ENCODE results near the gene ITGAD.

The ITGAD gene

DNA sequence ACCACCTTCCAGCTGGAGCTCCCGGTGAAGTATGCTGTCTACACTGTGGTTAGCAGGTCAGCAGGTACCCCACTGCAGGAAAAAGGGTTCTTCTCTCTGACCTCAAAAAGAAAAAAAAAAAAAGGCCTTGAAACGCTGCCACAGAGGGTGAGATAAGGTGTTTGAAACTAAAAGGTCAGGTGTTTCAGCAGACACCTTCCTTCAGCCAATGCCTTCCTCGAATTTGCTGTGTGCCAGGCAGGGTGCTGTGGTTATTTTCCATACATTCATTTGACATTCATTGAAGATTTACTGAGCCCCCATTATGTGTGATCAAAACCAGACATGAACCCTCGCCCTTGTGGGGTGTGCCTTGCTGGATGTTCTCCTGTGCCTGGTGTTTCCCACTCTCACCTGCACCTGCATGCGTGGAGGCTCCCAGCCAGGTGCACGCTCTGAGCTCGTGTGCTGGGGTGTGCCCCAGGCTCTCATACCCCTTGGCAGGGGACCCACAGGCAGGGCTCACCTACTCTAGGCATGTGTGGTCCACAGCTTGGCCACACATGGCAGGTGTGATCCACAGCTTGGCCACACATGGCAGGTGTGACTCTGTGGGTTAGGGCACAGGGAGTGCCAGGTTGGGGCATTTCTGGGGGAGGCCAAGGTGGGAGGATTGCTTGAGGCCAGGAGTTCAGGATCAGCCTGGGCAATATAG is 15.8 kb upstream of the ITGAD start:
- WGBS (ENCODE audit: extremely low coverage, insufficient coverage, insufficient read length): no CpG with 5 or more reads among the region's 7 CpGs

GRCh38 chr16:31380201-31380600 is 12.9 kb upstream of the ITGAD start:
- Histone ChIP-seq H3K23ac (ENCODE audit: low read length) (no peak overlapping the region), H3K18ac (ENCODE audit: low read length) (no peak overlapping the region), H3K4me2 (ENCODE audit: low read length) (no peak overlapping the region), H3K4ac (ENCODE audit: low read depth, low read length) (no peak overlapping the region), H2BK5ac (ENCODE audit: low read depth, low read length, poor library complexity) (no peak overlapping the region), H4K12ac (ENCODE audit: low read depth, low read length) (no peak overlapping the region), H3K4me1 (ENCODE audit: control insufficient read depth in 1 of 2, insufficient read depth in 2 of 2, low read length in 2 of 2) (no peaks in the 10 kb centered on the region), H3K79me2 (ENCODE audit: control insufficient read depth, insufficient read depth, low read length, poor library complexity) (no peaks in the 10 kb centered on the region), H3K14ac (ENCODE audit: low read length) (no peak overlapping the region), H3K27me3 (ENCODE audit: insufficient read depth, low read length) (no peaks in the 10 kb centered on the region), H3K9ac (ENCODE audit: low read length) (no peak overlapping the region), H3K36me3 (ENCODE audit: control insufficient read depth in 1 of 2, insufficient read depth in 2 of 2, low read length in 2 of 2) (no peaks in the 10 kb centered on the region), H2AK5ac (ENCODE audit: low read length) (no peak overlapping the region), H2BK12ac (ENCODE audit: low read length) (no peak overlapping the region), H3K79me1 (ENCODE audit: low read length) (no peaks in the 10 kb centered on the region), H3K4me3 (ENCODE audit: low read depth, low read length) (no peak overlapping the region), H3K9me3 (ENCODE audit: insufficient read depth, low read depth, low read length) (peaks cover 7% of the 10 kb centered on the region), H2AFZ (ENCODE audit: insufficient read depth, low read length, poor library complexity) (no peak overlapping the region), H4K8ac (ENCODE audit: low read depth, low read length) (no peak overlapping the region), H4K91ac (ENCODE audit: low read depth, low read length) (no peak overlapping the region), H2BK120ac (ENCODE audit: insufficient read depth, low read length, poor library complexity) (no peak overlapping the region), H3K27ac (ENCODE audit: low read depth, low read length) (no peak overlapping the region)
- no peak for DNase-seq
- no CpG with 5 or more reads among the region's 12 CpGs for WGBS (ENCODE audit: extremely low coverage, insufficient coverage, insufficient read length)

More for the DNA sequence above, 15.8 kb upstream of the ITGAD start:
- H2AK5ac ChIP-seq (ENCODE audit: low read length): no peak overlapping the region
- H4K12ac ChIP-seq (ENCODE audit: low read depth, low read length): no peak overlapping the region
- H3K4me3 ChIP-seq (ENCODE audit: low read depth, low read length): no peak overlapping the region
- H3K9me3 ChIP-seq (ENCODE audit: insufficient read depth, low read depth, low read length): peaks cover 8% of the 10 kb centered on the region
- H3K79me1 ChIP-seq (ENCODE audit: low read length): no peaks in the 10 kb centered on the region
- no peak overlapping the region for H3K14ac ChIP-seq (ENCODE audit: low read length)
- H3K4me2 ChIP-seq (ENCODE audit: low read length): no peak overlapping the region
- no peaks in the 10 kb centered on the region for H3K79me2 ChIP-seq (ENCODE audit: control insufficient read depth, insufficient read depth, low read length, poor library complexity)
- H3K4me1 ChIP-seq (ENCODE audit: control insufficient read depth in 1 of 2, insufficient read depth in 2 of 2, low read length in 2 of 2): no peaks in the 10 kb centered on the region
- no peak overlapping the region for H2AFZ ChIP-seq (ENCODE audit: insufficient read depth, low read length, poor library complexity)
- DNase-seq: no peak
- no peak overlapping the region for H3K9ac ChIP-seq (ENCODE audit: low read length)
- H2BK5ac ChIP-seq (ENCODE audit: low read depth, low read length, poor library complexity): no peak overlapping the region
- no peak overlapping the region for H2BK12ac ChIP-seq (ENCODE audit: low read length)
- H3K18ac ChIP-seq (ENCODE audit: low read length): no peak overlapping the region
- no peak overlapping the region for H3K4ac ChIP-seq (ENCODE audit: low read depth, low read length)
- no peak overlapping the region for H3K27ac ChIP-seq (ENCODE audit: low read depth, low read length)
- H4K8ac ChIP-seq (ENCODE audit: low read depth, low read length): no peak overlapping the region
- no peak overlapping the region for H4K91ac ChIP-seq (ENCODE audit: low read depth, low read length)
- H3K23ac ChIP-seq (ENCODE audit: low read length): no peak overlapping the region
- H3K36me3 ChIP-seq (ENCODE audit: control insufficient read depth in 1 of 2, insufficient read depth in 2 of 2, low read length in 2 of 2): no peaks in the 10 kb centered on the region
- no peaks in the 10 kb centered on the region for H3K27me3 ChIP-seq (ENCODE audit: insufficient read depth, low read length)
- H2BK120ac ChIP-seq (ENCODE audit: insufficient read depth, low read length, poor library complexity): no peak overlapping the region

- Histone ChIP-seq H2BK5ac (ENCODE audit: low read depth, low read length, poor library complexity) (no peak overlapping the region), H3K79me2 (ENCODE audit: control insufficient read depth, insufficient read depth, low read length, poor library complexity) (no peaks in the 10 kb centered on the region), H3K4me1 (ENCODE audit: control insufficient read depth in 1 of 2, insufficient read depth in 2 of 2, low read length in 2 of 2) (no peaks in the 10 kb centered on the region), H3K4ac (ENCODE audit: low read depth, low read length) (no peak overlapping the region), H4K12ac (ENCODE audit: low read depth, low read length) (no peak overlapping the region), H3K27me3 (ENCODE audit: insufficient read depth, low read length) (no peaks in the 10 kb centered on the region), H3K4me3 (ENCODE audit: low read depth, low read length) (no peak overlapping the region), H3K14ac (ENCODE audit: low read length) (no peak overlapping the region), H3K79me1 (ENCODE audit: low read length) (no peaks in the 10 kb centered on the region), H3K36me3 (ENCODE audit: control insufficient read depth in 1 of 2, insufficient read depth in 2 of 2, low read length in 2 of 2) (no peaks in the 10 kb centered on the region), H3K4me2 (ENCODE audit: low read length) (no peak overlapping the region), H2AK5ac (ENCODE audit: low read length) (no peak overlapping the region), H3K9me3 (ENCODE audit: insufficient read depth, low read depth, low read length) (peaks cover 6% of the 10 kb centered on the region), H2BK12ac (ENCODE audit: low read length) (no peak overlapping the region), H2AFZ (ENCODE audit: insufficient read depth, low read length, poor library complexity) (no peak overlapping the region), H2BK120ac (ENCODE audit: insufficient read depth, low read length, poor library complexity) (no peak overlapping the region), H4K91ac (ENCODE audit: low read depth, low read length) (no peak overlapping the region), H3K27ac (ENCODE audit: low read depth, low read length) (no peak overlapping the region), H3K9ac (ENCODE audit: low read length) (no peak overlapping the region), H3K23ac (ENCODE audit: low read length) (no peak overlapping the region), H4K8ac (ENCODE audit: low read depth, low read length) (no peak overlapping the region), H3K18ac (ENCODE audit: low read length) (no peak overlapping the region)
- no CpG with 5 or more reads among the region's 14 CpGs for WGBS (ENCODE audit: extremely low coverage, insufficient coverage, insufficient read length)
- DNase-seq: peak; percentile 62 to 80
Measured at GRCh38 chr16:31382485-31383161, 10.5 kb upstream of the ITGAD start.

DNA sequence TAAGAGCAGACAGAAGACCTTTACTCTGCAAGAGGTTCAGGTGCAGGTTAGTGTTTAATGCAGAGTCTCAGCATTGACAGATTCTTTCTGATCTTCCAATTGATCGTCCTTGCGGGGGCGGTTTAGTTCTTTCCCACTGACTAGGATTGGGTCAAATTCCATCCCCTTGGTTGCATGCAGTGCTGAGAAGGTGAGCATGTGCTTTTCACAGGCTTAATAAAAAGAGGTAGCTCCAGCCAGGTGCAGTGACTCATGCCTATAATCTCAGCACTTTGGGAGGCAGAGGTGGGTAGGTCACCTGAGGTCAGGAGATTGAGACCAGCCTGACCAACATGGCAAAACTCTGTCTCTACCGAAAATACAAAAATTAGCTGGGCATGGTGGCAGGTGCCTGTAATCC is 7.5 kb upstream of the ITGAD start:
- H3K27me3 ChIP-seq (ENCODE audit: insufficient read depth, low read length): no peaks in the 10 kb centered on the region
- H3K18ac ChIP-seq (ENCODE audit: low read length): no peak overlapping the region
- H2AFZ ChIP-seq (ENCODE audit: insufficient read depth, low read length, poor library complexity): no peak overlapping the region
- no peak overlapping the region for H2BK5ac ChIP-seq (ENCODE audit: low read depth, low read length, poor library complexity)
- no peak overlapping the region for H3K4me3 ChIP-seq (ENCODE audit: low read depth, low read length)
- peak; percentile 60 to 64 for DNase-seq
- H4K91ac ChIP-seq (ENCODE audit: low read depth, low read length): no peak overlapping the region
- peaks cover 3% of the 10 kb centered on the region for H3K9me3 ChIP-seq (ENCODE audit: insufficient read depth, low read depth, low read length)
- no peaks in the 10 kb centered on the region for H3K4me1 ChIP-seq (ENCODE audit: control insufficient read depth in 1 of 2, insufficient read depth in 2 of 2, low read length in 2 of 2)
- no peak overlapping the region for H3K23ac ChIP-seq (ENCODE audit: low read length)
- H2AK5ac ChIP-seq (ENCODE audit: low read length): no peak overlapping the region
- H3K9ac ChIP-seq (ENCODE audit: low read length): no peak overlapping the region
- H3K14ac ChIP-seq (ENCODE audit: low read length): no peak overlapping the region
- no peak overlapping the region for H3K27ac ChIP-seq (ENCODE audit: low read depth, low read length)
- no peaks in the 10 kb centered on the region for H3K79me2 ChIP-seq (ENCODE audit: control insufficient read depth, insufficient read depth, low read length, poor library complexity)
- H3K4ac ChIP-seq (ENCODE audit: low read depth, low read length): no peak overlapping the region
- no peak overlapping the region for H2BK12ac ChIP-seq (ENCODE audit: low read length)
- no peaks in the 10 kb centered on the region for H3K79me1 ChIP-seq (ENCODE audit: low read length)
- no peak overlapping the region for H4K12ac ChIP-seq (ENCODE audit: low read depth, low read length)
- no peak overlapping the region for H3K4me2 ChIP-seq (ENCODE audit: low read length)
- no CpG with 5 or more reads among the region's 4 CpGs for WGBS (ENCODE audit: extremely low coverage, insufficient coverage, insufficient read length)
- no peaks in the 10 kb centered on the region for H3K36me3 ChIP-seq (ENCODE audit: control insufficient read depth in 1 of 2, insufficient read depth in 2 of 2, low read length in 2 of 2)
- H2BK120ac ChIP-seq (ENCODE audit: insufficient read depth, low read length, poor library complexity): no peak overlapping the region
- no peak overlapping the region for H4K8ac ChIP-seq (ENCODE audit: low read depth, low read length)
